GM19467 (cell line): Measurements from ENCODE around the gene FAM156A.
A peak's percentile ranks its signal among the peaks of the same experiment; 100 is the strongest.
"Not testable (repeated sequence)": the region's sequence is repeated elsewhere in the genome, so short reads cannot be mapped to it uniquely, and the experiment has no call there.

Experiments
- ATAC-seq: cut with Tn5 transposase; IDR thresholded peaks from one replicate; pipeline ENCODE4 v1.9.1; 2021; ENCODE audit warnings: mild to moderate bottlenecking, moderate library complexity; ENCODE audit not compliant: unreplicated experiment

FAM156A gene

DNA sequence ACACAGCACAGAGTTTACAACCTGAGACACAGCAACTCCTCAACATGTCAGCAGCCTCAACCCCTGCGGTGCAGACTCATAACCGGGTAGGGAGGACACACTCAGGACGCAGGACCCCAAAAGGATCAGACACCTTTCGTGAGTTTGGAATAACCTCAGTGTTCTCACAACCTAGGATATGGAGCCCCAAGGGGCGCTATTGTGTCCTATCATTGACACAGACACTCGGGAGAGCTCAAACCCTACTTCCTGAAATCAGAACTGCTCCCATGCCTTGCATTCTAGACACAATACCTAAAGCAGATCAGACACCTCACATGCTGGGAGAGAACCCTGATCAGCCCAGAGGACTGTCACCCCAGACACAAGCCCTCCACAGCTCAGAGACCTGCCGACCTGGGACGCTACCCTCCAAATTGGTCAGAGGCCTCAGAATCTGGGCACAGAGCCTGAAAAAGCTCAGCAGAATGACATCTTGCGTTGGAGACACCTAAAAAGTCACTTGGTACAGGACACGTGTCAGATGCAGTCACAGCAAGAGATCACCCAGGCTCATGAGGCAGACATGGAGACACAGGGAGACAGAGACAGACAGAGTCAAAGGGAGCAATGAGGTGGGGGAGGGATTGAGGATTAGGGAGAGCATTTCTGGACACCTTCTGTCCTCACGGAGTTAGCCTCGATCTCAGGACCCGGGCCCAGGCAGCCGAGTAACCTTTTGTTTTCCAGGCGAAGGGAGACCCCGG is 8.8 kb upstream of the FAM156A start:
- not testable (repeated sequence) for ATAC-seq

DNA sequence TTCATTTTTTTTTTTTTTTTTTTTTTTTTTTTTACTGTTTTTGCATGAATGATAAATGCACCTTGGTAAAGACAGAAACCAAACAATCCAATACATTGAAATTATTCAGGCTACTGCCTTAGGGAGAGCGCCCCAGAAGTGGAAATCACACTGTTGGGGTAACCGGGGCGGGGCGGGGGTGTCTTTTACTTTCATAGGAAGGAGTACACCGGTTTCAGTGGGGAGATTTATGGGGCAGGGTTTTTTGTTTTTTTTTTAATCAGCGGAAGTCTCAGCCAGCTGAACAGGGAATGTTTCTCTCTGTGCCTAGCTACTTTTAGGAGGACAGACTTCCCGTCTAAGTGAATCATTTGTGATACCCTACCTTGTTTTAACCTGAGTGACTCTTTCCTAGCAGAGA is 643 bp upstream of the FAM156A start:
- peak; percentile 4 for ATAC-seq

DNA sequence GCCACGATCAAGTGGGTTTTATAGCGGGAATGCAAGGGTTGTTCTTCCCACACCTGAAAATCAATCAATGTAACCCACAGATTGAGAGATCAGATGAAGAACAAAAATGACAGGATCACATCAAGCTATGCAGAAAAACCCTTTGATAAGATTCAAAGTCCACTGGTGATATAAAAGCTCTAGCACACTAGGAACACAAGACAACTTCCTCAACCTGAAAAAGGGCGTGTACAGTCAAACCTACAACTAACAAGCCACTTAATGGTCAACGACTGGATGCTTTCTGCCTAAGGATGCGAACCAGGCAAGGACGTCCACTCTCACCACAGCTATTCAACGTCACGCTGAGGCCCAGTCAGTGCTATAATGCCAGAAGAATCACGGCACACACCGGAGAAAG is 8.4 kb downstream of the FAM156A start:
- ATAC-seq: not testable (repeated sequence)

DNA sequence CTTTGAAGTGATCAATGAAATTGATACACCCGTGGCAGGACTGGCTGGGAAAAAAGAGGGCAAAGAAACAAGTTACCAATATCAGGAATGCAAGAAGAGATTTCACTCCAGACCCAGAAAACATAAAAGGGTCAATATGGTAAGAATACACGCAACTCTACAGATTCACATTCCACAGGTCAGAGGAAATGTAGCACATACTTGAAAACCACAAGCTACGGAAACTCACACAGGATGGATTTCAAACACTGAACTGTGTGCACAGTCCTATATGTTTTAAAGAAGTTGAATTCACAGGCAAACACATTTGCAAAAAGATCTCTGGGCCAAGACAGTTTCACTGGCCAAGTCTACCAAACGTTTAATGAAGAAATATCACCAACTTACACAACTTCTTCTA is 9.0 kb downstream of the FAM156A start:
- not testable (repeated sequence) for ATAC-seq

DNA sequence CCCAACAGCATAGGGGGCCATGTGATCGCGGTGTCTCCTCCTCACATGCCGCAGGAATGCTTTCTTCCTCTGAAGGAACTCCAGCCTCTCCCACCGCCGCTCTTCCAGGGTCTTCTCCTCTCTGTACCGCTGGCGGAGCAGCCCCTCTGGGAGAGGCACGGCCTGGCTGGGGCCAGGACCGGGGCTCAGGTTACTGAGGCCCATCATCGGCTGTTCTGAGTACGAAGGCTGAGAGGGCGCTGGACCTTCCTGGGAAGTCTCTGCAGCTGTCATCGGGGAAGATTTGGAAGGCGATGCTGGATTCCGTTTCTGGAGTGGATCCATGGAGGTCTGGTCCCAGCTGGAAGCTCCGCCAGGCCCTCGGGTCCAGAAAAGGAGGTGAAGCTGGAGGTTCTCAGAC is 10.1 kb downstream of the FAM156A start:
- not testable (repeated sequence) for ATAC-seq

DNA sequence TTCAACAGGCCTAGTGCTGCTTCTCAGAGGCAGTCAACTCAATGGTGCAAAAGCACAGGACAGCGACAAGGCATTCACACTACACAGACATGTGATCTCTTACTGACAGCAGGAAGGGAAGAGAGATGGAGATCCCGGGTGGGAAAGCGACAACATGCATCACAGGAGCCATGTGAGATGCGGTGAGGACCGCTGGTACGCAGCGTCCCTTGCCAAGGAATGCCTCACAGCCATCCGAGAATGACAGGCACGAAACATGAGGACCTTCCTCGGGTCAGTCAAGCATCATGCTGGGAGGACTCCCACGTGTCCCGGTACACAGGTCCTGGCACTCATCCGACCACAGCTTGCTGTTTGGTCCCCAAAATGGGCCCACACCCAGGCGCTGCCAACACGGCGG is 10.8 kb downstream of the FAM156A start:
- not testable (repeated sequence) for ATAC-seq

DNA sequence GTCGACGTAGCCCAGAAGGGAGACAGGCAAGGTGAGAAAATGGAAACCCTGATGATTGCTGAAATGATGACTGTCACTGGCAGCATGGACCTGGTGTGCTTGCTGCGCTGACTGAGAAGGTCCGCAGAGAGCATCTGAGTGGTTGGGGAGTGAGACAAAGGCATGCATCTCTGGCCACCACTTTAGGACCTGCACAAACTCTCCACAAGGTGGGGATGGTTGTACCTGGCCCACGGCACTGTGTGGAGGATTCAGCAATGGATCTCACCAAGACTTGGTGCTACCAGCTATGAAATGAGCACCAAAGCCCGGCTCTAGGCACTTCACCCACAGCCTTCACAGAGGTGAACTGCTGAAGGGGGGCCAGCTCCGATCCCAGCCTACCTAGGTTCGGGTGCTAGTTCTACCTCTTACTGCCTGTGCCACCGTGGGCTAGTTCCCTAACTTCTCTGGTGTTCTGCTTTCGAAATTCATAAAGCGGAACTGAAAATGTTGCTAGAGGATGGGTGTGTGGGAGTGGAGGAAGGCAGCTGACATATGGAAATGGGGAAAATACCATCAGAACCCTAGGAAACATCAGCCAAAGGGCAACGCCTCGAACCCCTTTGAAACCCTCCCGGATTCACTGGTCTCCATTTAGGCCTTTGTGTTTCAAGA is 12.4 kb downstream of the FAM156A start:
- ATAC-seq: not testable (repeated sequence)

DNA sequence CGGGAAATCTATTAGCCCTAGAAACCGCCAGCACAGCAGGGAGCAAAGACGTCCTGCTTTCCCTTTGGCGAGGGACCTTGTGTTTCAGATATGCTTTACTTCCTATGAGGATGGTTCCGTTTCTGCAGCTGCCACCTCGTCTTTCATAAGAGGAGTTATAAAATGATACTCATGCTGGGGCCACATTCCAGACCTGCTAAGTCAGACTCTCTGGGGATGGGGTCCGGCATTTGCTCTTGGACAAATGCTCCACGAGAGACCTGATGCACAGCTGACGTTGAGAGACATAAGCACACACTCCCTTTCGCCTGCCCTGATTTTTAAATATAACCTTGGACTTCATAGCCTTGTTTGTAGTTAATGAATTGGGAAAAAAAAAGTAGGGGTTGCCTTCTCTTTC is 16.6 kb downstream of the FAM156A start:
- ATAC-seq: not testable (repeated sequence)

DNA sequence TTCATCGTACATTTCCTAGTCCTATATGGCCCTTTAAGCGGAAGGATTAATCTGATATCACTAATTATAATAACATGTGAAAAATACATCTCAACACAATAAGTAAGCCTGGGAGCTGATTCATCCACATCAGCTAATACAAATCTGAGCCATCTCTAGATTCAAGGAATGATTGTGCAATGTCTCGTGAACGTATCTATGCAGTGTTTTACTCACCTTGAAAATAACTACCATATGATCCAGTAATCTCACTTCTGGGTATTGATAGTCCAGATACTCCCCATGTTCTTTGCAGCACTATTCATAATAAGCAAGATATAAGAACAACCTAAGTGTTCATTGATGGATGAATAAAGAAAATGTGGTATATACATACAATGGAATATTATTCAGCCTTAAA is 17.6 kb downstream of the FAM156A start:
- not testable (repeated sequence) for ATAC-seq

DNA sequence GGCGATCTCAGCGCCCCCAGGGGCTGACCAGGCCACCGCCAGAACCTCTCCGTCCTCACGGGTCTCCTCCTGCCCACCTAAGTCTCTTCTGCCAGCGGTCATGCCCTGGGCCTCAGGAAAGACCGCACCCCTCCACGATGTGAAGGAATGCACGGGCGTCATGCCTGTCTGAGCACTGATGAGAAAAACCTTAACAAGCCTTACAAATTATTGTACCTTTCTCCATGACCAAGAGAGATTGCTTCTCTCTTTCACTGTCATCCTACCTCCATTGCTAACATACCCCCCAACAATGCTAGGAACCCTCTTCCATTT is 22.9 kb downstream of the FAM156A start:
- ATAC-seq: peak; percentile 7

DNA sequence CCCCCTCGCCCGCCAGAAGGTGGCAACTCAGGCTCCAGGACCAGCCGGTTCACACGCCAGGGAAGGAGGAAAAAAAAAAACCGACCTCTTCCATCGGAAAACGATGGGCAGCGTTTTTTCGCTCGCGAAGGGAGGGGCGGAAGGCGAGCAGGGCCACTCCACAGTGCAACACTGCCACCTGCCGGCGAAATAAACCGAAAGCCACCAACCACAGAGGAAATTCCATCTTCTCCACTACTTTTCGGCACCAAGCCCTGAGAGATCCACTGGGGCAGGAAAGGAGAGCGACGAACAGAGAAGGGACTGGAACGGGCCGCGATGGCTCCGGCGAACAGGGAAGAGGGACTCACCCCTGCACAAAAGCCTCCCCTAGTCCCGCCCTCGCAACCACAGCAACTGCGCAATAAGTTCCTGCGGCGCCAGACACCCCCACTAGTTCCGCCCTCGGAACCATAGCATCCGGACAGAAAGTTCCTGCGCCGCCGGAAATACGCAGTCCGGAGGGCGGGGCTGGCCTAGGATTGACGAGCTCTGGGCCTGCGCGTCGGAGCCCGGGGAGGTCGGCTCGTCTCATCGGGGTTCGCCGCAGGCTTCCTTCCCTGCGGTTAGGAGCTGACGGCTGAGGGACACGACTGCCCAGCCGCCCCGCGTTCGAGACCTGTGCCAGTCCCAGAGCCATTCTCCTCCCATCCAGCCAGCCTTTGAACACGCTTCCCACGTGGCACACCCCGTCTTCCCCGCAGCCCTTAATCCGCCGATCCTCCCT is 23.4 kb downstream of the FAM156A start:
- peak; percentile 93 for ATAC-seq

DNA sequence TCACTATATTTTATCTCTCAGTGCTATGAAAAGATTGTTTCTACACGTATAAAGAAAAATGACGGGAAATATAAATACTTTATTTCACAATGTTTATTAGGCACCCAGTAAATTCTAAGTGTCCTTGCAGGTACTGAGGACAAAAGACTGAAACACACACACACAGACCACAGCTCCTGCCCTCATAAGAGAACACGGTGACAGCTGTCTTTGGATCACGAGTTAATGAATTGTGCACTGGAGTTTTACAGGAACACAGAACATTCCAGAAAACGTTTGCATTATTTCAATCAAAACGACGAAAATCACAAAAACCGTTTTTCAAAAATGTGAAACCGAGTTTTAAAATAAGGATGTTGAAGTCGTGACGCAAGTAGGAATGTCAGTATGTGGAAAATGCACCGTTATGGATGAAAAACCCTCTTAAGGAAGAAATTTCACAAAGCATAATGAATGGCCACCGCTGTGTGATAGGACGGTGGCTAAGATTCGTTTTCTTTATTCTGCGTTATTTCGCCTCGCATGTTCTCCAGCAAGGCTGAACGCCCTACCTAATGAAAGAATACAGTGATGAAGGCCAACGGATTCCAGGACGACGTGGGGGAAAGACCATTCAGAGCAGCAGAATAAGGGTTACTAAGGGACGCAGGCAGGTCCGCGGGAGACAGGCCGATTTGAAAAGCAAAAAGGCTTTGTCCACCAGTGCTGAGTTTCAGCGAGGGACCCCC is 24.2 kb downstream of the FAM156A start:
- ATAC-seq: no peak

DNA sequence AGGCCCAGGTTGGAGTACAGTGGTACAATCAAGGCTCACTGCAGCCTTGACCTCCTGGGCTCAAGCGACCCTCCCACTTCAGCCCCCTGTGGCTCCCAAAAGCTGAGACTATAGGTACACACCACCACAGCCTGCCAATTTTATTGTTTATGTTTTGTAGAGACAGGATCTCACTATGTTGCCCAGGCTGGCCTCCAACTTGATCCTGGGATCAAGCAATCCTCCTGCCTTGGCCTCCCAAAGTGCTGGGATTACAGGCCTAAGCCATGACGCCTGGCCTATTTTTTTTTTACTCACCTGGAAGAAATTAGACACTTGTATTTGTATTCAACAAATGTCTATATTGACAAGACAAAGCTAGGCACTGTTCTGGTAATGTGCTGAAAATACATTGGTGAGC is 25.1 kb downstream of the FAM156A start:
- no peak for ATAC-seq

DNA sequence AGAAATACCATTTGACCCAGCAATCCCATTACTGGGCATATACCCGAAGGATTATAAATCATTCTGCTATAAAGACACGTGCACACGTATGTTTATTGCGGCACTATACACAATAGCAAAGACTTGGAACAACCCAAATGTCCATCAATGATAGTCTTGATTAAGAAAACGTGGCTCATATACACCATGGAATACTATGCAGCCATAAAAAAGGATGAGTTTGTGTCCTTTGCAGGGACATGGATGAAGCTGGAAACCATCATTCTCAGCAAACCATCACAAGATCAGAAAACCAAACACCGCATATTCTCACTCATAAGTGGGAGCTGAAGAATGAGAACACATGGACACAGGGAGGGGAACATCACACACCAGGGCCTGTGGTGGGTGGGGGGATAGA is 28.1 kb downstream of the FAM156A start:
- ATAC-seq: not testable (repeated sequence)

DNA sequence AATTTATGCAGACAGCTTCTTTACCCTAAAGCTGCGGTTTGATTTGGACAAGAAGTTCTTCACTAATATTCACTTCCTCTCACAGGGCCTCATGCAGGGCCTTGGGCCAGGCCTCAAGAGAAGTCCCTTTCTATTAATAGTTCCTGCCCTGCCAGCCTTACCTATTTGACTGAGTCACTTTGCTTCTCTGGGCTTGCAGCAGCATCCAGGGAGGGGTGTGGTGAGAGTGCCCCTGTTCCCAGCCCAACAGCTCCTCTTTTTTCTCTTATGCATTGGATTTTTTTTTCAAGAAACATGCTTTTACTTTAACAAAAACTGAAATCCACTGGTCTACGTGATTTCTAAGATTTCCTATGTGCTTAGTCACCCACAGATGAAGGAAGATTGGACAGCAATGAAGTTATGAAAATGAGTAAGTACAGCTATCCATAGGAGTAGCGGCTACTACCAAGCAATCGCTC is 34.5 kb downstream of the FAM156A start:
- ATAC-seq: peak; percentile 36

DNA sequence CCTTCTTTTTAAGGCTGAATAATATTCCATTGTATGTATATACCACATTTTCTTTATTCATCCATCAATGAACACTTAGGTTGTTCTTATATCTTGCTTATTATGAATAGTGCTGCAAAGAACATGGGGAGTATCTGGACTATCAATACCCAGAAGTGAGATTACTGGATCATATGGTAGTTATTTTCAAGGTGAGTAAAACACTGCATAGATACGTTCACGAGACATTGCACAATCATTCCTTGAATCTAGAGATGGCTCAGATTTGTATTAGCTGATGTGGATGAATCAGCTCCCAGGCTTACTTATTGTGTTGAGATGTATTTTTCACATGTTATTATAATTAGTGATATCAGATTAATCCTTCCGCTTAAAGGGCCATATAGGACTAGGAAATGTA is 43.6 kb downstream of the FAM156A start:
- not testable (repeated sequence) for ATAC-seq

DNA sequence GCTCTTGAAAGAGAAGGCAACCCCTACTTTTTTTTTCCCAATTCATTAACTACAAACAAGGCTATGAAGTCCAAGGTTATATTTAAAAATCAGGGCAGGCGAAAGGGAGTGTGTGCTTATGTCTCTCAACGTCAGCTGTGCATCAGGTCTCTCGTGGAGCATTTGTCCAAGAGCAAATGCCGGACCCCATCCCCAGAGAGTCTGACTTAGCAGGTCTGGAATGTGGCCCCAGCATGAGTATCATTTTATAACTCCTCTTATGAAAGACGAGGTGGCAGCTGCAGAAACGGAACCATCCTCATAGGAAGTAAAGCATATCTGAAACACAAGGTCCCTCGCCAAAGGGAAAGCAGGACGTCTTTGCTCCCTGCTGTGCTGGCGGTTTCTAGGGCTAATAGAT is 44.6 kb downstream of the FAM156A start:
- not testable (repeated sequence) for ATAC-seq

DNA sequence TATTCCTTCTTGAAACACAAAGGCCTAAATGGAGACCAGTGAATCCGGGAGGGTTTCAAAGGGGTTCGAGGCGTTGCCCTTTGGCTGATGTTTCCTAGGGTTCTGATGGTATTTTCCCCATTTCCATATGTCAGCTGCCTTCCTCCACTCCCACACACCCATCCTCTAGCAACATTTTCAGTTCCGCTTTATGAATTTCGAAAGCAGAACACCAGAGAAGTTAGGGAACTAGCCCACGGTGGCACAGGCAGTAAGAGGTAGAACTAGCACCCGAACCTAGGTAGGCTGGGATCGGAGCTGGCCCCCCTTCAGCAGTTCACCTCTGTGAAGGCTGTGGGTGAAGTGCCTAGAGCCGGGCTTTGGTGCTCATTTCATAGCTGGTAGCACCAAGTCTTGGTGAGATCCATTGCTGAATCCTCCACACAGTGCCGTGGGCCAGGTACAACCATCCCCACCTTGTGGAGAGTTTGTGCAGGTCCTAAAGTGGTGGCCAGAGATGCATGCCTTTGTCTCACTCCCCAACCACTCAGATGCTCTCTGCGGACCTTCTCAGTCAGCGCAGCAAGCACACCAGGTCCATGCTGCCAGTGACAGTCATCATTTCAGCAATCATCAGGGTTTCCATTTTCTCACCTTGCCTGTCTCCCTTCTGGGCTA is 48.9 kb downstream of the FAM156A start:
- not testable (repeated sequence) for ATAC-seq

DNA sequence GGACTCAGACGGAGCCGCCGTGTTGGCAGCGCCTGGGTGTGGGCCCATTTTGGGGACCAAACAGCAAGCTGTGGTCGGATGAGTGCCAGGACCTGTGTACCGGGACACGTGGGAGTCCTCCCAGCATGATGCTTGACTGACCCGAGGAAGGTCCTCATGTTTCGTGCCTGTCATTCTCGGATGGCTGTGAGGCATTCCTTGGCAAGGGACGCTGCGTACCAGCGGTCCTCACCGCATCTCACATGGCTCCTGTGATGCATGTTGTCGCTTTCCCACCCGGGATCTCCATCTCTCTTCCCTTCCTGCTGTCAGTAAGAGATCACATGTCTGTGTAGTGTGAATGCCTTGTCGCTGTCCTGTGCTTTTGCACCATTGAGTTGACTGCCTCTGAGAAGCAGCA is 50.4 kb downstream of the FAM156A start:
- ATAC-seq: not testable (repeated sequence)

DNA sequence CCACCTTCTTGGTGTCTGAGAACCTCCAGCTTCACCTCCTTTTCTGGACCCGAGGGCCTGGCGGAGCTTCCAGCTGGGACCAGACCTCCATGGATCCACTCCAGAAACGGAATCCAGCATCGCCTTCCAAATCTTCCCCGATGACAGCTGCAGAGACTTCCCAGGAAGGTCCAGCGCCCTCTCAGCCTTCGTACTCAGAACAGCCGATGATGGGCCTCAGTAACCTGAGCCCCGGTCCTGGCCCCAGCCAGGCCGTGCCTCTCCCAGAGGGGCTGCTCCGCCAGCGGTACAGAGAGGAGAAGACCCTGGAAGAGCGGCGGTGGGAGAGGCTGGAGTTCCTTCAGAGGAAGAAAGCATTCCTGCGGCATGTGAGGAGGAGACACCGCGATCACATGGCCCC is 51.2 kb downstream of the FAM156A start:
- not testable (repeated sequence) for ATAC-seq

DNA sequence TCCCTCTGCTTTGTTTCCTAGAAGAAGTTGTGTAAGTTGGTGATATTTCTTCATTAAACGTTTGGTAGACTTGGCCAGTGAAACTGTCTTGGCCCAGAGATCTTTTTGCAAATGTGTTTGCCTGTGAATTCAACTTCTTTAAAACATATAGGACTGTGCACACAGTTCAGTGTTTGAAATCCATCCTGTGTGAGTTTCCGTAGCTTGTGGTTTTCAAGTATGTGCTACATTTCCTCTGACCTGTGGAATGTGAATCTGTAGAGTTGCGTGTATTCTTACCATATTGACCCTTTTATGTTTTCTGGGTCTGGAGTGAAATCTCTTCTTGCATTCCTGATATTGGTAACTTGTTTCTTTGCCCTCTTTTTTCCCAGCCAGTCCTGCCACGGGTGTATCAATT is 52.2 kb downstream of the FAM156A start:
- not testable (repeated sequence) for ATAC-seq
